Thyroid gland (tissue), 4 donors: Measurements from ENCODE around the gene CAPZB.

Source experiments
- CTCF ChIP-seq, 6 experiments: fragments of 200-600 bp in 3 of 6; fragments of 450-650 bp in 3 of 6; sonication (generic) in 3 of 6; IDR thresholded peaks; one replicate each; pipeline ENCODE4 v1.5.1; 2016 to 2019; ENCODE audit warnings: antibody characterized with exemption in 6 of 6, mild to moderate bottlenecking in 2 of 6, inconsistent platforms in 1 of 6, moderate library complexity in 1 of 6
- POLR2A ChIP-seq, 2 donors: fragments of 450-650 bp; IDR thresholded peaks; one replicate each; pipeline ENCODE4 v1.6.1; 2017; ENCODE audit warnings: antibody characterized with exemption in 2 of 2, mild to moderate bottlenecking in 2 of 2, moderate library complexity in 1 of 2

- TF ChIP-seq CTCF (IDR thresholded peaks at IDR 0.05) (no peak), POLR2A (IDR thresholded peaks at IDR 0.05) (no peak)
These were observed 158.6 kb downstream of the CAPZB start for GRCh38 chr1:19326748-19327065.
